OCI-LY3 (cell line): ENCODE results near the gene RTP5.
"Not testable (repeated sequence)": the region's sequence is repeated elsewhere in the genome, so short reads cannot be mapped to it uniquely, and the experiment has no call there.

Source experiments
- H2AFZ ChIP-seq: fragments of 200-600, 300-600 bp; shearing (Covaris generic); 2 replicates; pipeline ENCODE4 v1.6.0; 2014; ENCODE audit warnings: antibody characterized with exemption, low read depth, low read length
- H3K27ac ChIP-seq: fragments of 200-600, 300-600 bp; sonication (generic); 2 replicates; pipeline ENCODE4 v1.5.1; 2014; ENCODE audit warnings: mild to moderate bottlenecking, low read length, moderate library complexity, mixed read lengths
- H3K27me3 ChIP-seq: fragments of 200-600, 300-600 bp; sonication (generic); 2 replicates; pipeline ENCODE4 v1.6.1; 2014; ENCODE audit warnings: low read depth, low read length, mixed read lengths
- H3K36me3 ChIP-seq: fragments of 200-600, 300-600 bp; sonication (generic); replicated peaks from 2 replicates; pipeline ENCODE3; 2014; ENCODE audit warnings: low read depth, low read length, mixed read lengths
- H3K4me1 ChIP-seq: fragments of 300-600, 200-600 bp; sonication (generic); 2 replicates; pipeline ENCODE4 v1.6.1; 2014; ENCODE audit warnings: low read length, mixed read lengths
- H3K4me2 ChIP-seq: fragments of 200-600, 300-600 bp; sonication (generic); 2 replicates; pipeline ENCODE4 v1.6.1; 2014; ENCODE audit warnings: low read length, mixed read lengths
- H3K4me3 ChIP-seq: fragments of 300-600, 200-600 bp; sonication (generic); 2 replicates; pipeline ENCODE4 v1.5.1; 2014; ENCODE audit warnings: antibody characterized with exemption, mild to moderate bottlenecking, low read length, moderate library complexity
- H3K79me2 ChIP-seq: fragments of 300-600, 200-600 bp; shearing (Covaris generic); 2 replicates; pipeline ENCODE4 v1.6.1; 2014; ENCODE audit warnings: mild to moderate bottlenecking, low read length, mixed read lengths
- H3K9ac ChIP-seq: fragments of 300-600, 200-600 bp; shearing (Covaris generic); 2 replicates; pipeline ENCODE4 v1.6.0; 2014; ENCODE audit warnings: mild to moderate bottlenecking, low read length, moderate library complexity
- H3K9me3 ChIP-seq: fragments of 200-600, 300-600 bp; shearing (Covaris generic); 2 replicates; pipeline ENCODE4 v1.6.1; 2014; ENCODE audit warnings: low read length, mixed read lengths; ENCODE audit not compliant: insufficient read depth
- H4K20me1 ChIP-seq: fragments of 200-600, 300-600 bp; sonication (generic); 2 replicates; pipeline ENCODE4 v1.6.1; 2016; ENCODE audit warnings: low read length, mixed read lengths; ENCODE audit not compliant: insufficient read depth
- CTCF ChIP-seq: fragments of 200-600, 300-600 bp; sonication (generic); IDR thresholded peaks from 2 replicates; pipeline ENCODE4 v1.5.1; 2014; ENCODE audit warnings: antibody characterized with exemption, low read length, low read depth
- EZH2phosphoT487 ChIP-seq: fragments of 200-600 bp; shearing (Covaris generic); IDR thresholded peaks from 2 replicates; pipeline ENCODE4 v1.6.1; 2018; ENCODE audit warnings: antibody characterized with exemption, mixed run types, low read depth

Gene RTP5

DNA sequence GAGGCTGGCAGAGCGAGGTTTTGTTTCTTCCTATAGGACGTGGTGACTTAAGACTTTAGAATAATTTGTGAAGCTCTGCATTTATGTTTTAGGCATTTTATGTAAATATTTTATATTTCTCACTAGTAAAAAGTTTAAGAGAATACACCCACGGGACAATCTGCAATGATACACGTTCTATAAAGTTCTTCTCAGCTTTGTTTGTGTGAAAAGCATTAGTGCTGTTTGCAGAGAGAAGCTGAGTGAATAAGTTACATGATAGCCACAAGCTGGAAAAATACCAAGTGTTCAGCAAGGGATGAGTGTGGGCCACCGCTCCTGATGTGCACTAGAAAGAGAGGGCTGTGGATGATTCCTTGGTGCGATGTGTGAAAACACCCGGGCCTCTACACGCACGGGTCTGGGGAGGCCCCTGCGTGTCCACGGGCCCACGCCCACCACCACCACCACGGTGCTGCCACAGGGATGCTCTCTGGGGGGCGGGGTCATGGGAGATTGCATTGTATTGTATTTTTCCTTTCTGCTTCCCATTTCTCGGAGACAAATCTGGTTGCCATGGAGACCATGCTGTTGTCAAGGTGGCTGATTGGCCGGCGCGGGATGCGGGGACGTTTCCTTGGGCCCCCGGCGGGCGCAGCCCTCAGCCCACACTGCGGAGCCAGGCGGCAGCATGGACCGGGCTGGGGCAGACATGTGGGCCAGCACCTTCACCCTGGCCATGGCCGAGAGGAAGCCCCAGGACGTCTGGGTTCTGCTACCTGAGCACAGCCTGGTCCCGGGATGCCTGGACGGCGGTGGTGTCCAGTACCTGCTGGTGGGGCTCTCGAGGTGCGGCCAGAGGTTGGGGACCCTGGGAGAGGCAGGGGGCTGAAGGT is at the start of gene RTP5:
RTP5 (plus strand) TSS at position 643 of the 875 bp plus-strand sequence; CDS start at position 671, 28 bp downstream.
- Histone ChIP-seq H3K79me2 (no peaks in the 10 kb centered on the region), H3K4me2 (peak within 1 kb of the TSS; percentile 39), H3K9ac (no peak within 1 kb of the TSS), H3K36me3 (peaks cover 1% of the 10 kb centered on the region), H3K9me3 (no peaks in the 10 kb centered on the region), H3K27ac (no peak within 1 kb of the TSS), H3K27me3 (peaks cover 50% of the 10 kb centered on the region), H3K4me3 (no peak within 1 kb of the TSS), H2AFZ (no peak within 1 kb of the TSS), H4K20me1 (no peaks in the 10 kb centered on the region), H3K4me1 (peaks cover 21% of the 10 kb centered on the region)
- TF ChIP-seq EZH2phosphoT487 (no peak), CTCF (no peak)

- not testable (repeated sequence) for H3K27me3 ChIP-seq, H3K4me1 ChIP-seq, H3K4me2 ChIP-seq
Measured at GRCh38 chr2:241819947-241820624, 49.4 kb upstream of the RTP5 start.

DNA sequence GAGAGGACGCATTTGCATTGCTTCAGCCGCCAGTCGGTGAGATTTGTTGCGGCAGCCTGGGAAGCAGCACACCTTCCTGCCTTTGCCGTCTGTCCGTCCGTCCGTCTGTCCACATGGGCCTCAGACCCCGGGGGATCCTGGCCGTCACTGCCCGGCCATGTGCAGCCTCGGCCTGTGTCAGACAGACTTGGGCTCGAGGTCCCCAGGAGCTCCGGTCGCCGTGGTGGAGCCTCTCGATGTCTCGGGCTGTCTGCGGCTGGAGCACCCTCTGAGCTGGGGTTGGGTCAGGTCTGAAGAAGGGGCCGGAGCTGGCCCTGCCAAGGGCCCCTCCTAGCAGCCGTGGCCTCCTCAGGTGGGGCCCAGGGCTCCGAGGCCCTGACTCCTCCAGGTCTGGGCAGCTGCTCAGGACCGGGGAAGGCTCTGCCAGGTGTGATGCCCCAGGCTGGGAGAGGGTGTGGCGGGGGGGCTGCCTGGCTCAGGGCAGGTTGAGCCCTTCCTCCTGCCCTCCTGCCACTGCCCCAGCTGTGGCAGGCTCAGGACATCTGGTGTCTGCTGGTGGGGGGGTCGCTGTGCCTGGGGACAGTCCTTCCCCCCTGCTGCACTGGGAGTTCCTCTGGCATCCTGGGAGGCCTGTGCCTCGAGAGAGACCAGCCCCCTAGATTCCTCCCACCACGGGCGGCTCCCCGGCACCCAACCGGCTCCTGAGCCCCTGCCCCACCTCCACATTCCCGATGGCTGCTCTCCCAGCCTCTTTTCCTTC is 48.7 kb upstream of the RTP5 start:
- no peak overlapping the region for H3K9ac ChIP-seq
- H3K4me2 ChIP-seq, result no peak overlapping the region
- TF ChIP-seq CTCF (no peak), EZH2phosphoT487 (no peak)
- H3K27me3 ChIP-seq, result no peaks in the 10 kb centered on the region
- H3K27ac ChIP-seq, result no peak overlapping the region
- no peak overlapping the region for H2AFZ ChIP-seq
- H3K79me2 ChIP-seq, result no peaks in the 10 kb centered on the region
- no peak overlapping the region for H3K4me3 ChIP-seq
- H3K36me3 ChIP-seq, result no peaks in the 10 kb centered on the region
- no peaks in the 10 kb centered on the region for H3K4me1 ChIP-seq
- H4K20me1 ChIP-seq, result no peaks in the 10 kb centered on the region
- H3K9me3 ChIP-seq, result no peaks in the 10 kb centered on the region

More at GRCh38 chr2:241819947-241820624, 49.4 kb upstream of the RTP5 start:
- not testable (repeated sequence) for H2AFZ ChIP-seq, H3K9ac ChIP-seq, H3K36me3 ChIP-seq, H3K79me2 ChIP-seq, H4K20me1 ChIP-seq, H3K9me3 ChIP-seq, H3K27ac ChIP-seq, H3K4me3 ChIP-seq

- no peak for TF ChIP-seq EZH2phosphoT487
- TF ChIP-seq CTCF, result no peak
- Histone ChIP-seq H3K27me3 (no peaks in the 10 kb centered on the region), H2AFZ (no peak overlapping the region), H3K9me3 (no peaks in the 10 kb centered on the region), H3K4me3 (no peak overlapping the region), H3K4me2 (no peak overlapping the region), H3K36me3 (no peaks in the 10 kb centered on the region), H3K4me1 (no peaks in the 10 kb centered on the region), H3K9ac (no peak overlapping the region), H3K79me2 (no peaks in the 10 kb centered on the region), H4K20me1 (no peaks in the 10 kb centered on the region), H3K27ac (no peak overlapping the region)
Measured at GRCh38 chr2:241821460-241822263, 47.9 kb upstream of the RTP5 start.
